Vagina (tissue), 2 donors: ENCODE measurements around the gene TRIM46.

Experiments used
- POLR2A ChIP-seq, 2 donors: fragments of 450-650 bp; IDR thresholded peaks; one replicate each; pipeline ENCODE4 v1.6.1; 2017; ENCODE audit warnings: antibody characterized with exemption in 2 of 2, mild to moderate bottlenecking in 2 of 2, moderate library complexity in 2 of 2
- POLR2AphosphoS5 ChIP-seq, 2 donors: sonication (generic); formaldehyde crosslinking; IDR thresholded peaks; one replicate each; pipeline ENCODE4 v1.9.0; 2017; ENCODE audit warnings: antibody characterized with exemption in 2 of 2, mild to moderate bottlenecking in 2 of 2, low read depth in 1 of 2; ENCODE audit not compliant: insufficient read depth in 1 of 2
- TF ChIP-seq, protein P1 (sequence below), 3 experiments: fragments of 450-650 bp in 2 of 3; fragments of 200-600 bp in 1 of 3; sonication (generic) in 1 of 3; IDR thresholded peaks; one replicate each; pipeline ENCODE4 v1.5.1; 2017 to 2019; ENCODE audit warnings: antibody characterized with exemption in 3 of 3, mild to moderate bottlenecking in 2 of 3, moderate library complexity in 2 of 3

DNA sequence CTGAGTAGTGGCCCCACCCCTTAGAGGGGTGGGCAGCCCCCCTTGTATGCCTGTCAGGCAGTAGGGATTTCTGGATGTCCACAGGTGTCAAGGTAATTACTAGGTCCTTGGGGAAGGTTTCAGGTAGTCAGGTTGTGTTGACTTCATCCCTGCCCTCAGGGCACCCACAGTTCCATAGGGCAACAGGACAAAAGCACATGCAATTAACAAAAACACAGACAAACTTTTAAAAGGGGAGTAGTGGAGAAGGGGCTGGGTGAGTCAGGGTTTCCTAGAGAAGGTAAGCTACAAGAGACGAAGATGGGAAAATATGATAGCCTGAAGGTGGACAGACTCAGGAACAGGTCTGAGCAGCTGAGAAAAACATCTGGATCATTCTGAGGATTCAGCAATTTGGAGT, 14.7 kb upstream of the TRIM46 start:
- TF ChIP-seq, protein P1, sequence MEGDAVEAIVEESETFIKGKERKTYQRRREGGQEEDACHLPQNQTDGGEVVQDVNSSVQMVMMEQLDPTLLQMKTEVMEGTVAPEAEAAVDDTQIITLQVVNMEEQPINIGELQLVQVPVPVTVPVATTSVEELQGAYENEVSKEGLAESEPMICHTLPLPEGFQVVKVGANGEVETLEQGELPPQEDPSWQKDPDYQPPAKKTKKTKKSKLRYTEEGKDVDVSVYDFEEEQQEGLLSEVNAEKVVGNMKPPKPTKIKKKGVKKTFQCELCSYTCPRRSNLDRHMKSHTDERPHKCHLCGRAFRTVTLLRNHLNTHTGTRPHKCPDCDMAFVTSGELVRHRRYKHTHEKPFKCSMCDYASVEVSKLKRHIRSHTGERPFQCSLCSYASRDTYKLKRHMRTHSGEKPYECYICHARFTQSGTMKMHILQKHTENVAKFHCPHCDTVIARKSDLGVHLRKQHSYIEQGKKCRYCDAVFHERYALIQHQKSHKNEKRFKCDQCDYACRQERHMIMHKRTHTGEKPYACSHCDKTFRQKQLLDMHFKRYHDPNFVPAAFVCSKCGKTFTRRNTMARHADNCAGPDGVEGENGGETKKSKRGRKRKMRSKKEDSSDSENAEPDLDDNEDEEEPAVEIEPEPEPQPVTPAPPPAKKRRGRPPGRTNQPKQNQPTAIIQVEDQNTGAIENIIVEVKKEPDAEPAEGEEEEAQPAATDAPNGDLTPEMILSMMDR (IDR thresholded peaks at IDR 0.05): no peak
- TF ChIP-seq POLR2A (IDR thresholded peaks at IDR 0.05) (no peak), POLR2AphosphoS5 (IDR thresholded peaks at IDR 0.05; ENCODE audit: insufficient read depth in 1 of 2, low read depth in 1 of 2) (no peak)
